ENCODE measurements around the gene APH1A.
"Not testable (repeated sequence)": the region's sequence is repeated elsewhere in the genome, so short reads cannot be mapped to it uniquely, and the experiment has no call there.

The APH1A gene

DNA sequence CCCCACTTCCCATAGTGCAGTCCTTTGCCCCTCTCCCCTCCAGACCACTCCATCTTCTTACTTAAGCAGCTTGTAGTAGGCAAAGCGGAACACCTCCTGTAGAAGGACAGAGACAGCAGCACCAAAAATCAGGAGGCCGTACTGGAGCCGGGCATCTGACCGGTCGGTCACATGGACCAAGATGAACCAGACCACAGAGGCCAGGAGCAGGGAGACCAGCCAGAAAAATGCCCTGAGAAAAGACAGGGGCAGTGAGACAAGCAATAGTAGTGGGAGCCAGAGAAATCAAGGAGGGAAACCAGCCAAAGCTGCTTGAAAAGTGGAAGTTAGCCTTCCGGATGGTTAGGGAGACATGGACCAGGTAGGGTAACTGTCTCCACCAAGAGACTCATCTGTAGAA is 920 bp downstream of the APH1A start:
- DNase-seq (ENCODE audit: low read depth), result no peak

DNA sequence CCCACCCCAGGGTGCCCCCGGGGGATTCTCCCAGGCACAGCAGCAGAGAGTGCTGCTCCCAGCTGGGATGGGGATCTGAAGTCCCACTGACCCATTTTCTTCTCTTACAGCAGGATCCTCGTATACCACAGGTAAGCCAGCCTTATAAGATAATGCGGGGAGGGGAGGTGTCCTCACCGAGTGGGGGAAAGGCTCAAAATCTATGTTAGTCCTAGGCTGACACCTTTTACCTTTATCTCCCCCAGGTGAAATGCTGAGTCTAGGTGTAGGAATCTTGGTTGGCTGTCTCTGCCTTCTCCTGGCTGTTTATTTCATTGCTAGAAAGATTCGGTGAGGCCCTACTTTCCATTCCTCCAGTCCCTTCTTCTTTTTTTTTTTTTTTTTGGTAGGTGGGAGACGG is 5.3 kb downstream of the APH1A start:
- DNase-seq (ENCODE audit: low read depth), result no peak

DNA sequence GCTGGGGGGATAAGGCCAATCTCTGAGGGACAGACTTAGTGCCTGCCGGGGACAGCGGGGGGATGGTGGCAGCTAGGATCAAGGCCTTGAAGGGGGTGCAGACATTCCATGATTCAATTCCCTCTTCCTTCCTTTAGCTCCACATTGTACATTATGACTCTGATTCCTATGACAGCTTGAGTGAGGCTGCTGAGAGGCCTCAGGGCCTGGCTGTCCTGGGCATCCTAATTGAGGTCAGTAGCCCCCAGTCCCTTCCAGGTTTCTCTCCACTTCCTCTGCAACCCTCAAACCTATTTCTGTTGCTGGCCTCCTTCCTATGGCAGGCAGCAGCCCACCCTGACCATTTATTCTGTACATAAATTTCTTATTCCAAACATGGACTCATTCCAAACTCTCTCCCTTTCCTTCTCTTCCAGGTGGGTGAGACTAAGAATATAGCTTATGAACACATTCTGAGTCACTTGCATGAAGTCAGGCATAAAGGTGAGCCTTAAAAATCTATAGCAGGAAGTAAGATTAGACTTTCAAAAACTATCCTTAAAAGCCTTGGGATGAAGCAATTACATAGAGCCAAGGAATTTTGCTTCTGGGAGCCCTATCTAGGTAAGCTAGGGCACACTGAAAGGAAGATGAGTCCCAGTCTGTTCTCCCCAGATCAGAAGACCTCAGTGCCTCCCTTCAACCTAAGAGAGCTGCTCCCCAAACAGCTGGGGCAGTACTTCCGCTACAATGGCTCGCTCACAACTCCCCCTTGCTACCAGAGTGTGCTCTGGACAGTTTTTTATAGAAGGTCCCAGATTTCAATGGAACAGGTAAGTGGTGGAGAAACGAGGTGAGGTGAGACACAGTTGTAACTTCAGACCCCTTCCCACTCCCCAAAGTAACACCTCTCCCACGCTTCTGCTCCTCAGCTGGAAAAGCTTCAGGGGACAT is 6.2 kb downstream of the APH1A start:
- no peak for DNase-seq (ENCODE audit: low read depth)

- no peak for DNase-seq (ENCODE audit: low read depth)
These were observed 7.4 kb downstream of the APH1A start for GRCh38 chr1:150261367-150261766.

GRCh38 chr1:150259758-150260669 is 8.8 kb downstream of the APH1A start:
- no peak for DNase-seq (ENCODE audit: low read depth)

DNA sequence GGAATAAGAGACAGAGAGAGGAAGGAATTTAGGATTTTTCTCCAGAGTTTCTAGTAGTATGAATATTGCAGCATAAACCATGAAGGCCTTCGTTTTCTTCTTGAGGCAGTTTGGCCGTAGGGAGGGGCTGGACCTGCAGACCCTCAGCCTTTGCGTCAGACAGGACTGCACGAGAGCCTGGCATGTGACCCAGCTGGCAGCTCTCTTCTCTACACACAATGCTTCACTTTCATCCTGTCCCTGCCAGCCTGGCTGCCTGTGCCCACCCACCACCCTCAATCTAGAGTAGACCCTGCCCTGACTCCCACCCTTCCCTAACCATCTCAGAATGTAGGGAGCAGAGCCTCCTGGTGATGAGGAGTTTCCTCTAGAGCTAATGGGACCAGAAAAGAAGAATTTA is 9.6 kb downstream of the APH1A start:
- no peak for DNase-seq (ENCODE audit: low read depth)

DNA sequence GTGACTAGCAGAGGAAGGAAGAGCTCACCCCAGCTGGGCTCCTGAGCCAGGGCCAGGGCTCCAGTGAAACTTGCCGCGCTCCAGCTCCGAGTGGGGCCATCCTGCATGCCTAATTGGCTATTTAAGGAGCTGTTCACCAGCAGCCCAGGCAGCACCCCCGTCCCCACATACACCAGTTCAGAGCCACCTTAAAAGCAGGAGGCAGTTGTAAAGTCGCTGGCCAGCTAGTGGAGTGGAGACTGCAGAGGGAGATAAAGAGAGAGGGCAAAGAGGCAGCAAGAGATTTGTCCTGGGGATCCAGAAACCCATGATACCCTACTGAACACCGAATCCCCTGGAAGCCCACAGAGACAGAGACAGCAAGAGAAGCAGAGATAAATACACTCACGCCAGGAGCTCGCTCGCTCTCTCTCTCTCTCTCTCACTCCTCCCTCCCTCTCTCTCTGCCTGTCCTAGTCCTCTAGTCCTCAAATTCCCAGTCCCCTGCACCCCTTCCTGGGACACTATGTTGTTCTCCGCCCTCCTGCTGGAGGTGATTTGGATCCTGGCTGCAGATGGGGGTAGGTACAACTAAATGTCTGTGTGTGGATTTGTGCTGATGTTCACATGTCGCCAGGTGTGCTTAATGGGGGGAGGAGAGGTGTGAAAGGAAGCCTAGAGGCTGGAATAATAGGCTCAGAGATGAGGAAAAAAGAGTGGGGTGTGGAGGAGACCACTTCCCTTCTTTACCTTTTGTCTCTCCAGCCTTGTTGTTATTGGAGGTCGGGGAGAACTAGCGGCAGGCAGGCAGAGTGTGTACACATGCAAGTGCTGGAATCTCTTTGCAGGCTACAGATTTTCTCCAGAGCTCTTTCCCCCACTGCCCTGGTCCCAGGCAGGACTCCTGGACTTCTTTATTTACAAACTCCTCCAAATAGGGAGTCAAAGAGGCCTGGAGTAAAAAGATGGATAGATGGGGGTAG is 10.9 kb downstream of the APH1A start, which contains the start of gene CA14:
Gene CA14 (plus strand): TSS at position 151 of the 962 bp plus-strand sequence. CDS start 355 bp downstream, at position 506.
- no peak for DNase-seq (ENCODE audit: low read depth)

GRCh38 chr1:150256554-150257341 is 12.1 kb downstream of the APH1A start:
- DNase-seq (ENCODE audit: low read depth), result no peak

DNA sequence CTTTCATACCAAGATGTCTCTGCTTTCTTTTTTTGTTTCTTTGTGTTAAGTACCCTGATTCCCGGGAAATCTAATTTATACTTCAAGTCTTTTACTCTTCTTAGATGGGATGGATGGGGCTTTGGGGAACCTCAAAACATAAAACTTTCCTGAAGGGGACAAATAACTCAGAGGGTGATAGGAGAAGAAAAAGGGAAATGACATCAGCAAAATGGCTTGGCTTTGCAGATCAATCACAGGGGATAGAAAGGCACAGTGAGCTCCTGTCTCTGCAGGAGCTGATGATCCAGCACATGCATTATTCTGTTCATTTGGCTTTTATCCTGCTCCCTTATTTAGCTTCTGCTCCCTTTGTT is 12.6 kb downstream of the APH1A start:
- no peak for DNase-seq (ENCODE audit: low read depth)

DNA sequence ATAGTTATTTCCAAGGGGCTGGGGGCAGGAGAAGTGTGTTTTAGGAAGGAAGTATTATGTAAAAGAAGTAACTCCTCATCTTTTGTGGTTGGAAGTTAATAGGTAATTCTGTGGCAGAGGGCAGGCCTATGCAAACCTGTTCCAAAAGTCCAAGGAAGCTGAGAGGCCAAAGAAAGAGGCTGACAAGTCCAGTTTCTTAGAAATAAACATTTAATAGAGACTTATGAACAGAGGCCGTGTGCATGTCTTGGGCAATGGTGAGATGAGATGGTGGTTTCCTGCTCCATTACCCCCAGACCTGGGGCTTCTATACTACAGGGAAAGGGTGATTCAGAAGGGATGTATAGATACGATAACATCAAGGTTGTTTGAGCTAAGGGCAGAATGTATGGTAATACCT is 18.9 kb downstream of the APH1A start:
- DNase-seq (ENCODE audit: low read depth), result no peak

DNA sequence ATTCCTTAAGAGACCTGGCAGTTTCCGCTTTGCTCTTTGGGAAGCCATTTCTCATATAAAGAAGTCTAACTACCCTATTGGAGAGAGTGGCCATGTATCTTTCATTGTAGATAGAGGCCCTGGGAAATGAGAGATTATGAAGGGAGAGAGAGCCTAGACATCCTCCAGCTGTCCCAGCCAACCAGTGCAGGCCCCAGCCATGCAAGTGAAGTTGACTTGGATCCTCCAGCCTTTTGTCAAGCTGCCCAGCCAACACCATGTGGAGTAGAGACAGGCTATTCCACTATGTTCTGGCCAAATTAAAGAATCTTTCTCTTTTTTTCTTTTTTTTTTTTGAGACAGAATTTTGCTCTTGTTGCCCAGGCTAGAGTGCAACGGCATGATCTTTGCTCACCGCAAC is 25.8 kb downstream of the APH1A start:
- no peak for DNase-seq (ENCODE audit: low read depth)

GRCh38 chr1:150237746-150238145 is 31.1 kb downstream of the APH1A start:
- DNase-seq (ENCODE audit: low read depth), result no peak

DNA sequence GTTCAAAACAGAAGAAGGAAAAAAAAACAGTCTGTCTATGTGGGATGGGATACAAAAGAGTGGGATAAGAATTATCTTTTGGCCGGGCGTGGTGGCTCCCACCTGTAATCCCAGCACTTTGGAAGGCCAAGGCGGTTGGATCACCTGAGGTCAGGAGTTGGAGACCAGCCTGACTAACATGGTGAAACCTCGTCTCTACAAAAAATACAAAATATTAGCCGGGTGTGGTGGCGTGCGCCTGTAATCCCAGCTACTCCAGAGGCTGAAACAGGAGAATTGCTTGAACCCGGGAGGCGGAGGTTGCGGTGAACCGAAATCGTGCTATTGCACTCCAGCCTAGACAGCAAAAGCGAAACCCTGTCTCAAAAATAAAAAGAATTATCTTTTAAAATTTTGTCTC is 31.6 kb downstream of the APH1A start:
- not testable (repeated sequence) for DNase-seq (ENCODE audit: low read depth)

- DNase-seq (ENCODE audit: low read depth), result no peak
These were observed 32.2 kb downstream of the APH1A start for GRCh38 chr1:150236614-150237100.

- peak; percentile 88 for DNase-seq (ENCODE audit: low read depth)
These were observed 32.8 kb downstream of the APH1A start, which contains the start of gene ANP32E for GRCh38 chr1:150235852-150236613. Gene ANP32E, minus strand, starts transcription at chr1:150236112. Its CDS starts 326 bp downstream, at chr1:150235786.

DNA sequence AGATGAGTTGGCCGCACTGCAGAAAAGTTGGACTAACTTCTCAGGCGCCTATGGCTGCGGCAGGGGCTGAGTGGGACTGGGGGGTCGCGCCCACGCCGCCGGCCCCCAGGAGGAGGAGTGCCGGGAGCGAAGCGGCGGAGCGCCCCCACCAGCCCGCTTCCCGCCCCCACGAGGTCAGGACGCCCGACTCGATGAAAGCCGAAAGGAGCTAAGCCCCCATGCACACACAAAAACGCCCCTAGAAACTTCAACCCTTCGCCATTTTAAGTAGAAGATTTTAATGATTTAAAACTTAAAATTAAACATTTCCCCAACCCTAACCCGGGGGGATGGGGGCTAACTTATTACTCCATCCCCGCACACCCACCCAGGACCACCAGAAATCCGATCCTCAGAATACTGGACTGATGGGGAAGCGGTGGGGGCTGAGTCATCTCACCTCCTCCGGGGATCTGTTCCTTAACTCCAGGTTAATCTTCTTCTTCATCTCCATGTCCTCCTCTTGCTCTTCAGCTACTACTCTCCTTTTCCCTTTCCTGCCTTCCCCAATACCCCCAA is 33.4 kb downstream of the APH1A start:
- no peak for DNase-seq (ENCODE audit: low read depth)

GRCh38 chr1:150234566-150235293 is 34.1 kb downstream of the APH1A start:
- peak; percentile 86 for DNase-seq (ENCODE audit: low read depth)

- no peak for DNase-seq (ENCODE audit: low read depth)
These were observed 34.6 kb downstream of the APH1A start for GRCh38 chr1:150234309-150234565.
